Kidney epithelial cell (primary cell): ENCODE measurements around the gene LDHAL6B. TPM values are rescaled to one million over a fixed set of nuclear protein-coding genes. Genes with fewer than 3 reads are reported as not detected.

ENCODE experiments used
- DNase-seq: peaks from one replicate; pipeline ENCODE4 v3.0.0-alpha.2; 2010; ENCODE audit warnings: low read depth
- H3K27me3 ChIP-seq: 2 replicates; pipeline ENCODE4 v1.6.0; 2011; ENCODE audit warnings: low read length; ENCODE audit not compliant: control insufficient read depth, insufficient read depth
- H3K36me3 ChIP-seq: 2 replicates; pipeline ENCODE4 v1.5.1; 2011; ENCODE audit warnings: low read length; ENCODE audit not compliant: control insufficient read depth, insufficient read depth
- H3K4me3 ChIP-seq: 2 replicates; pipeline ENCODE4 v1.5.1; 2011; ENCODE audit warnings: low read depth, mild to moderate bottlenecking, control low read depth, low read length
- total RNA-seq: library from RNA; depleted of rRNA; stranded (reverse); fragments of >200 nt; gene quantifications from 2 replicates; pipeline ENCODE4 v1.2.3, GENCODE V29; 2015
- TF ChIP-seq, protein P1 (sequence below): IDR thresholded peaks from 2 replicates; pipeline ENCODE4 v1.5.1; 2011; ENCODE audit warnings: mild to moderate bottlenecking, moderate library complexity, low read length, control low read depth, inconsistent platforms; ENCODE audit not compliant: insufficient read depth, poor library complexity, severe bottlenecking

The LDHAL6B gene
- total RNA-seq, 1 donor from 2014 or later, result not detected

DNA sequence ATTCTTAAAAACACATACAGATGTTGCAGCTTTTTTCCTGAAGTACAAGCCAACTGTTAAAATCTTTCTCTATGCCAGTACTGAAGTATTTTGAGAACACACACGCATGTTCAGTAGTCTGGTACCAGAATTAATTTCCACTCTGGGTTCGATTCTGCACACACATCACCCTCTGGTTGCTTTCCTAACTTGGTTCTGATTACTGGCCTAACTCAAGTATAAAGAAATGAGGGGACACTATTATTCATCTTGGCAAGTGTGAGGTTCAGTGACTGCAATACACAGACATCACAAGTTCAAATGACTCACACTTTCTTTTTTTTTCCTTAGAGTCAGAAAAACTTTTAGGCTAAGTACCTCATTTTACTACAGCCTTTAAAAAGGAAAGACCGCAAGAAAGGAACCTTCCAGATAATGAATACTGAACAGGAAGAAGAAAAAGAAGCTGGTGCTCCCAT, 37.4 kb upstream of the LDHAL6B start:
- TF ChIP-seq, protein P1, sequence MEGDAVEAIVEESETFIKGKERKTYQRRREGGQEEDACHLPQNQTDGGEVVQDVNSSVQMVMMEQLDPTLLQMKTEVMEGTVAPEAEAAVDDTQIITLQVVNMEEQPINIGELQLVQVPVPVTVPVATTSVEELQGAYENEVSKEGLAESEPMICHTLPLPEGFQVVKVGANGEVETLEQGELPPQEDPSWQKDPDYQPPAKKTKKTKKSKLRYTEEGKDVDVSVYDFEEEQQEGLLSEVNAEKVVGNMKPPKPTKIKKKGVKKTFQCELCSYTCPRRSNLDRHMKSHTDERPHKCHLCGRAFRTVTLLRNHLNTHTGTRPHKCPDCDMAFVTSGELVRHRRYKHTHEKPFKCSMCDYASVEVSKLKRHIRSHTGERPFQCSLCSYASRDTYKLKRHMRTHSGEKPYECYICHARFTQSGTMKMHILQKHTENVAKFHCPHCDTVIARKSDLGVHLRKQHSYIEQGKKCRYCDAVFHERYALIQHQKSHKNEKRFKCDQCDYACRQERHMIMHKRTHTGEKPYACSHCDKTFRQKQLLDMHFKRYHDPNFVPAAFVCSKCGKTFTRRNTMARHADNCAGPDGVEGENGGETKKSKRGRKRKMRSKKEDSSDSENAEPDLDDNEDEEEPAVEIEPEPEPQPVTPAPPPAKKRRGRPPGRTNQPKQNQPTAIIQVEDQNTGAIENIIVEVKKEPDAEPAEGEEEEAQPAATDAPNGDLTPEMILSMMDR, result no peak
- H3K4me3 ChIP-seq, result no peak overlapping the region
- no peaks in the 10 kb centered on the region for H3K27me3 ChIP-seq
- DNase-seq, result peak; percentile 80
- peaks cover 3% of the 10 kb centered on the region for H3K36me3 ChIP-seq

GRCh38 chr15:59170295-59171066, 36.2 kb upstream of the LDHAL6B start:
- DNase-seq, result peak; percentile 43
- no peak overlapping the region for H3K4me3 ChIP-seq
- no peaks in the 10 kb centered on the region for H3K27me3 ChIP-seq
- TF ChIP-seq, protein P1, result no peak
- peaks cover 2% of the 10 kb centered on the region for H3K36me3 ChIP-seq

DNA sequence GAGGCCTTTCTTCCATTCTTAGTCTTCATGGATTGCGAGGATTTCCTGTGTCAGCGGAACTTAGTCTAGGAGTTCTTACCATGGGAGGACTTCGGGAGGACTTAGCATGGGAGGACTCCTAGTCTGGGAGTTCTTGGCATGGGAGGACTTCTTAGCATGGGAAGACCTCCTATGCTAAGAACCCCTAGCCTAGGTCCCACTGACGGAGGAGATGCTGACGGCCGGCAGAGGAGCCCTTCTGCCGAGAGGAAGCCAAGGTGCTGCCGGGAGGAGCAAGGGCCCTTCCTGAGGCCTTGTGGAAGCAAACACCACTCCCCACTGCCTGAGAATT, 35.6 kb upstream of the LDHAL6B start:
- Histone ChIP-seq H3K27me3 (no peaks in the 10 kb centered on the region), H3K36me3 (peaks cover 2% of the 10 kb centered on the region), H3K4me3 (no peak overlapping the region)
- no peak for DNase-seq
- TF ChIP-seq, protein P1, result no peak

DNA sequence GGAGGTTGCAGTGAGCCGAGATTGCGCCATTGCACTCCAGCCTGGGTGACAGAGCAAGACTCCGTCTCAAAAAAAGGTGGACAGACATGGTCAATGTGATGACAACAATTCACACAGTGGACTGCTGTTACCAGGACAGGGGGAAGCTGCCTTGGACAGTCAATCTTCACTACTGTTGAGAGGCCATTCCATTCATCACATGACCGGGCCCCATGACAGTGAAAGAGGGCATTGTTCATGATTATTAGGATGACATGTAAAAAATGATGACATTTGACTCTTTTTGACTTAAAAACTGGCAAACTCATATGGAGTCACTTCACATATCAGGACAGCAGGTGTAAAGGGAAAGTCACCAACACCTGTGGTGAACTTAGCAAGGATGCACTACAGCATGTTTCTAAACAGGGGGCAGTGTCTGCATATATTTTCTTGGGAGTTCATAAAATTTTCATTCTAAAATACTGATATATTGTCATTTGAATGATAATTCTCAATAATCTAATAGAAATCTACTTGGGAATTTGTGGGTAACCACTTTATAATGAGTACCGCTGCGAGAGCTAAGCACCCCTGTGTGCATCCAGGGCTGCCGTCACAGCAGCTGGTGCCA, 34.2 kb upstream of the LDHAL6B start:
- peaks cover 2% of the 10 kb centered on the region for H3K36me3 ChIP-seq
- H3K27me3 ChIP-seq, result no peaks in the 10 kb centered on the region
- DNase-seq, result no peak
- TF ChIP-seq, protein P1, result no peak
- H3K4me3 ChIP-seq, result no peak overlapping the region

- Histone ChIP-seq H3K4me3 (no peak overlapping the region), H3K36me3 (peaks cover 2% of the 10 kb centered on the region), H3K27me3 (no peaks in the 10 kb centered on the region)
- DNase-seq, result no peak
- TF ChIP-seq, protein P1, result no peak
Observed at GRCh38 chr15:59173194-59173593, 33.4 kb upstream of the LDHAL6B start.
